Fibroblast of skin of abdomen (primary cell): ENCODE results near the gene FGF14.
A peak's percentile ranks its signal among the peaks of the same experiment; 100 is the strongest.

Experiments used
- DNase-seq: peaks from one replicate; pipeline ENCODE4 v3.0.0-alpha.2; 2013

The FGF14 gene

DNA sequence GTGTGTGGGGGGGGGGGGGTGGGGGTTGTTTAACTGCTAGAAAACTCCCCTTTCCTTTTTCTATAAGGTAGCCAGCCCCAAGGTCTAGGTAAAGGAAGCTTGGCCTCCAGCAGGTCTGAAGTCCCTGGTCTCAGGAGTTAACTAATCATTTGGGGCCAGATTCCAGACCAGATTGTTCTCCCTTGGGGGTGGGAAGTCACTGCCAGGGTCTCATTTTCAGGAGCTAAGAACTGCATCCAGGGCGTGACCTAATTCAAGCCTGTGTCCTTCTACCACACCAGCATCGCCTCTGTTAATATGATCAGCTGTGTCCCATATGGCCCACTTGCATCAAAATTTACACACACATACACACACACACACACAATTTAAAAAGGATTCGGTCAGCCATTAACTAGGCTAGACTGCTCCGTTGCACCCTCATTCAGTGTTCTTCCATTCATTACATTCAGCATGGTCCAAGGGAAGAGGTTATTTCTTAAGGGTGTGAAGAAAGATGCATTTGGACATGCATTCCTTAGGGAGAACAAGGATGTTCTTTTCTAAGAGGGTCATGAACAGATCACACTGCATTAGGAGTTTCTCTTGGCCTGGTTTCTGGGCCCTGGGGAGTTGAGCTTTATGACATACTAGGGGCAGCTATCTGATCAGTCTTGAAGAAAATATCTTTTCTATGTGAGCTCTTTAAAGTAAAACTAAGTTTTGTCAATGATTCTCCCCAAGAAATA is 91.0 kb downstream of the FGF14 start:
- DNase-seq, result no peak

DNA sequence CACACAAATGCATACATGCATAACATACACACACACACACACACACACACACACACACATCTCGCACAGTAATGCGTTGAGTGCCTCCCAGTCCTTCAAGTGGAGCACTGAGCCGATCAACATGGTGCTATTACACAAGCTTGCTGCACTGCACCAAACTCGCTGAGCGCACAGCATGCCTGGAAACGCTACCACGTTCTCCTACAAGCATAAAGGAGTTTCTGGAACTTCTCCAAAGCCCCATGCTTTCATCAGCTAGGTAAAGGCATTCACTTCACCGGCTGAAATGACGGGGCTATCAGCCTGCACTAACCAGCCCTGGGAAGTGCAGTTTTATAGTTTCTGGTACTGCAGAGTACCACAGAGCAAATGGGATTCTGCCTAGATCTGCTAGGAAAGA is 92.7 kb downstream of the FGF14 start:
- no peak for DNase-seq

DNA sequence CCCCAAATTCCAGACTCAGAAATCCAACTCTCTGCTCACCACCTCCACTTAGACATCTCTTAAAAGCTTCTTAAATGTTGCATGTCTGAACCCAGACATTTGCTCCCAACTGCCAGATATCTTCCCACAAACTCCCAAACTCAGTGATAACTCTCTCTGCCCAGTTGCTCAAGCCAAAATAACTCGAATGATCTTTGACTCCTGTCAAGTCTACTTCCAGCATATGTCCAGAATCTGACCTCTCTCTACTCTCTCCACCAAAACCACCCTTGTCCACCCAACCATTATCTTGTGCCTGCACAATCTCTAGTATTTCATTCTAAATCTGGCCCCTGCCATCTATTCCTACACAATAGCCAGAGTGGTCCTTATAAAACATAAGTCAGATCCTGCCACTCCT is 99.3 kb downstream of the FGF14 start:
- DNase-seq, result no peak

DNA sequence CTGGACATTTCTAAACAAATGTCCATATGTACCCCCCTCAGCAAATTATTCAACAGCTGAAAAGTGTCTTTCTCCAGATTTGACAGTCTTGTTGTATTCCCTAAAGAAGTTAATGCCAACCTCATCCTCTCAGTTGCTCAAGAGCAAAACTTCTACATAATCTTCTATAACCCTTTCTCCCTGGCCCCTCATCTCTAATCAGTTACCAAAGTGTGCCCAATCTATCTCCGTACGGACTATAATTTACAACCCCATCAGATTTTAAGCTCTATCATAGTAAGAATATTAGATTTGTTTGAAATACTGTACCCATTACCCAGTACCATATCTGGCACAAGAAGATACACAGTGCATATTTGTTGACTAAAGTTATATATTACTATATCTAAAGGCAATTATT is 101.5 kb downstream of the FGF14 start:
- no peak for DNase-seq

- DNase-seq, result no peak
These were observed 102.5 kb downstream of the FGF14 start for GRCh38 chr13:102299366-102299765.

- DNase-seq, result no peak
These were observed 103.8 kb downstream of the FGF14 start for GRCh38 chr13:102298051-102298450.

DNA sequence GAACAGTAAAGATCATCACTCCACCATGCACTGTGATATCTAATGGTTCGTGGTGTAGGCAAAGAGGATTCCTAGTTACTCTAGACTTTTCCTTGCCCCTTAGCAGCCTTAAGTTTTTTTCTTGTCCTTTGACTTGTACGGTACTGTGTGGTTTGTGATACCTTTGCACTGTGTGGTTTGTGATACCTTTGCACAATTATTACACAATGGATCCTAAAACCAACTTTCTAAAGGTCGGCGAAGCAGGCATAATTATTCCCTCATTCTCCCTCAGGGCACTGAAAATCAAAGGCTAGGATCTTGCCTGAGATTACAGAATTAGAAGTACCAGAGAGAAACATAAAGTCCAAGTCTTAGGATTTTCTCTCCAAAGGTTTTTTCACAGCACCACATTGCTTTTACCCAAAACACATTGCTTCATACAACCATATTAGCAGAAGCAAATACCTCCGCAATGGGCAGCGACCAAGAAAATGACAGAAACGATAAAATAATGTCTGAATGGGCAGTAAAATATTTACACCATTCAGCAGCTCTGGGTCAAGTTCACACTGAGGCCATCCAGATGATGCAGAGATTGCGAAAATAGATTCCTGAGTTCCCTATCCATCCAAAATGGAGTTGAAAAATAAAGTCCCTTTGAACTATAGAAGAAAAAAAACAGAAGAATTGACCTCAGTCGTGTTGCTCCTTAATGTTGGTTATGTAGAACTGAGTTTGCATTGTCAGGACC is 106.4 kb downstream of the FGF14 start:
- peak; percentile 42 for DNase-seq

DNA sequence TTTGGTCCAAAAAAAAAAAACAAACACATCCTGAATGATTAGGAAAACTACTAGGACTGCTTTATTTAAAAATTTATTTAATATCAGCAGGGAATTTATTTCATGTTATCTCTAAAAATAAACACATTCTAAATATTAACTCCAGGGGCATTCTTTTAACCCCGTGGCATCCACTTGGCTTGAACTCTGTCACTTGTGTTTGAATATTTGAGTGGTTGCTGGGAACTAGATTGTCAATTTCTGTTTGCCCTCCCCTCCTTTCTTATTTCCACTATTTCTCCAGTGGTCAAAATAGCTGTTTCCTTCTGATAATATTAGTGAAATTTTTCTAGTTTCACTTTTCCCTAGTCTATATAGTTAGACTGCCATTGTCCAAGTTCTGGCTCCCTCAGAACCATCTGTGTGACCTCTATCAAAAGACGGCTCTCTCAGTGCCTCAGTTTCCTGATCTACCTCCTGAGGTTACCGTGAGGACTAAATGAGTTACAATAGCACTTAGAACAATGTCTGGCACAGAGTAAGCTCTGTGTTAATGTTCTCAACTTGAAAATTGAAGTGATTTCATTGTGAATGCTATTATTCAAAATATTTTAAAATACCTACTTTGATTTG is 107.3 kb downstream of the FGF14 start:
- DNase-seq, result no peak

- no peak for DNase-seq
These were observed 108.1 kb downstream of the FGF14 start for GRCh38 chr13:102293723-102294122.

DNA sequence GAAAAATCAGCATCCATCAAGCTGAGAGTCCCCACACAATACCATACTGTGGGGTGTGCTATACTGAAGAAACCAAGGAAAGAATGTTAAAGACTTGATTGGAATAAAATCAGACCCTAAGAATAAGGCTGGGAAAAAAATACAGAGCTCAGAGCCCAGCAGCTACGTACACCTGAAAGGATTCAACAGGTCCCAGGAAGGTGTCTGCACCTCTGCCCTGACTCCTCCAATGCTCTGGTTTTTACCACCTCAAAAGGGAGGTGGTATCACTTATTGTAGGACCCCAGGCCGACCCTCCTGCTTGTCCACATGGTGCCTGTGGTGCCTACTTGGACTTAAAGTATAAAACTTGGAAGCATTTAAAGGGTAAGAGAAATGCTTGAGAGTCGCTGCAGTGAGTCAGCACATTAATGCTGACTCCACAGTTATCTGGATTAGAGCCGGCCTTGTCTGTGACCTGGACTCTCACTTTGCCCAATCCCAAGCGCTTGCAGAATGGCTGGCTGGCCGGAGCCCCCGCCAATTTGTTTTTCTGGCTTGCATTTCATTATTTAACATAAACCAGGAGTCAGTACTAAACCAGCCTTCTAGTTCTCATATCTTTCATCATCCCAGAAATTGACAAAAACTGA is 110.1 kb downstream of the FGF14 start:
- no peak for DNase-seq

GRCh38 chr13:102289606-102290005 is 112.2 kb downstream of the FGF14 start:
- peak; percentile 7 for DNase-seq

DNA sequence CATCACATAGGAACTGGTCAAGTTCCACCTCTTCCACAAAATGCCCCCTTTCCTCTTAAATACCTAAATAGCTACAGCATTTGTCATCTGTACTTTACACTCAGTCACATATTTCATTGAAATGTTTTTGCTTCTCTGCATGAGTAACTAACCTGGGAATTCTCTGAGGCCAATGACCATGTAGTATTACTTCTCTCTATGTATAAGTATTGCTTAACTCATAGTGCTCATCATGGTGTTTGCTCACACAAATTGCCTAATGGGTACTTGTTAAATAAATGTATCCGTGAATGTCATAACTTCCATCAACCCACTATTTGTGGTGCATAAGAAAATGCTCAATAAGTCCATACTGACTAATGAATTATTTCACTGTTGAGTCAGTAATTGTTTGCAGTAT is 115.5 kb downstream of the FGF14 start:
- DNase-seq, result peak; percentile 77

DNA sequence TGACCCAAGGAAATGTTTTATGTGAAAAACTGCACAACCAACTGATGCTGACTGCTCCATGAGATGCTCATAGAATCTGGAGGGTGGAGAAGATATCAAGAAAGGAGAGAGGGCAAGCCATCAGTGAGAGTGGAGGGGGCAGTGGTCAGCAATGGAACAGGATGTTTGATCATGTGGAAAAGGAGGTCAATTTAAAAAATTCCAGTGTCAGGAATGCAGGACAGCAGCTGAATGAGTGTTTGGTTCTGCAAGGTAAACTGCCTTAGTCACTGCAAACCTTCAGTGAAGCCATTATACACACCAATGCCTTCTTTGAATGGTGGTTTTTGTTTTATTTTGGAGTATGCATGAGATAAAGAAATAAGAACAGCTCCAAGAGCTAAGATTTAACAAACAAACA is 121.5 kb downstream of the FGF14 start:
- no peak for DNase-seq

DNA sequence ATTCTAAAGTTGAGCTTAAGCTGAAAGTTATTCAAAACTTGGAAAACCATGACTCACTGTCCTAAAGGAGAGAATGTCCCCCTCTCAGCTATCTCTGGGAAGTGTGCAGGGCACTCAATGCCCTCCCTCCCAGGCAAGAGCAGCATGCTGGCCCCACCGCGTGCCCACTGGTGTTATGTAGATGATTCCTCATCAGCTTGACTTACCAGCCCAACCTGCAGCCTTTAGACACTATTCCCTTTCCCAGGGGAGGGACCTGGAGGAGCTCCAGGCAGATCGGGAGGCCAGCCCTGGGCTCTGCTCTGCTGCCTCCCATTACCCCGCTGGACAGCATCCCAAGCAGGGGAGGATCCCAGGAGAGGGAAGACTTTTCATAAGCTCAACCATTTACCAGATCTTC is 124.6 kb downstream of the FGF14 start:
- DNase-seq, result no peak

GRCh38 chr13:102276404-102276803 is 125.4 kb downstream of the FGF14 start:
- DNase-seq, result no peak

- no peak for DNase-seq
These were observed 125.9 kb downstream of the FGF14 start for GRCh38 chr13:102275969-102276368.

DNA sequence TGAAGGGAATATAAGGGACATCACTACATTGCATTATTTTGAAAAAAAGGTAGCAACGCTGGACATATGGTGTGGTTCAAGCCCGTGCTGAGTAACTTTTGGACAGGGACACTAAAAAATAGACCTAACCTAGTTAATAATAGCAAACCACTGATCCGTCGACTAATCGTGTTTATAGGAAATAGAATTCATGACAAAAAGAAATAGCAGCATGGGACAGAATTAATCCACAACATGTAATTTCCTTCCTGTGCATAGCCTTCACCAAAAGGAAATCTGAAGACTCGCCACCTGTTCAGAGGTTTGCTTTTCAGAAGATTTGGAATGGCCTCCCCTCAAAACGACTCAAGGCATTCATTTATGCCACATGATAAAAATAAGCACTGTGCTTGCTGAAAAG is 128.7 kb downstream of the FGF14 start:
- DNase-seq, result no peak

GRCh38 chr13:102267191-102267590 is 134.7 kb downstream of the FGF14 start:
- no peak for DNase-seq

- no peak for DNase-seq
These were observed 140.0 kb downstream of the FGF14 start for GRCh38 chr13:102261809-102262208.

- no peak for DNase-seq
These were observed 140.5 kb downstream of the FGF14 start for GRCh38 chr13:102261316-102261715.

- DNase-seq, result no peak
These were observed 141.6 kb downstream of the FGF14 start for GRCh38 chr13:102260256-102260655.

DNA sequence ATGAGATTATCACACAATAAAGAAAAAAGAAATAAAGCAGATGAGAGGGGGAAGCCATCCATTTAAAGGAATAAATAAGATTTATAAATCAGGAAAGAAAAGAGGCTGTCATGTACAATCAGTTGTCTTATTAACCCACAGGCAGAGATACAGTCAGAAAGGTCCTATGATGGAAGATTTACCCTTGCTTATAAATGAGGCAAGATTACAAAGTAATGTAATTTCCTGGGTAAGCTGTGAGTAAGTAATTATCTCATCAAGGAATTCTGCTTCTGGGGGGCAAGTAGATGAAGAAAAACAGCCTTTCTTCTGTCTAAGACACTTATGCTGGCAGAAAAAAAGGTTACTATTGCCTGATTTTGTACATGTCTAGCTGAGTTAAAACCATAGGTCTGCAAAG is 146.4 kb downstream of the FGF14 start:
- DNase-seq, result no peak

DNA sequence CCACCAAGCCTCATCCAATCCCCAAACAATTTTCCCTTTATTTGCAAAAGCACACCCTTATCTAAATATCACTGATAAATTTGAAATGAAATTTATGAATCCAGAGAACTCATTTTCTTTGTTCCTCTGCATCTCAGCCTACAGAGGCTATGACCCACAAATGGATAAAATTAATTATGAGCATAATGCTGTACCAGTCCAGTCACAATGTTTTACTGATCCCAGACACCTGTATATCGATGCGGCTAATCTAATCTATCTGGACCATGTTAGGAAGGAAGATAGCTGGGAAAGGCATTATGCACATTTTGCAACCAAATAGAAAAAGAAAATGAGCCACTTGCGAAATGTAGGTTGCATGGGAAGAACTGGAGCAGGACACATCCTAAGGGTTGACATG is 150.0 kb downstream of the FGF14 start:
- DNase-seq, result no peak

GRCh38 chr13:102250448-102250847 is 151.4 kb downstream of the FGF14 start:
- no peak for DNase-seq
